Measurements from ENCODE around the gene POU2F1.

DNA sequence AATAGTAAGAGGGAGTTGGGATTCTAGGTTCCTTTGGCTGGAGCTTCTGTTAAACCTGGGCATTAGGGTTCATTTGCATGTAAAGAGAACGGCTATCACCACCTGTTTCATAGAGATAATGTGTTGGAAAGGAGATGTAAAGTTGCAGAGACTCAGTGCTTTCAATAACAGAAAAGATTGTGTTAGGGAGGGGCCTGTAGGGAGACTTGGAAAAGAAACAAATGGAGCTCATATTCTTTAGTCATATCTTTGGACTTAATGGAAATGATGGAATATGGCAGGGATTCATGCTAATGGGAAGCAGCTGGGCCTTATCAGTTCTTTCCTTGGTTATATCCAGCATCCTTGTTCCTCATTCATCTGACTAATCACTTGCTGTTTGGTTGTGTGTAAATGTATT, 152.7 kb downstream of the POU2F1 start:
- TF ChIP-seq ZNF274 (IDR thresholded peaks at IDR 0.05; ENCODE audit: low read depth, low read length) (no peak), SUZ12 (IDR thresholded peaks at IDR 0.05; ENCODE audit: extremely low read depth, insufficient read depth, insufficient read length) (no peak), YY1 (IDR thresholded peaks at IDR 0.05; ENCODE audit: insufficient read depth, insufficient read length) (no peak)
